T-helper 1 cell (primary cell): ENCODE measurements around the gene MOB2.
"Not testable (repeated sequence)": the region's sequence is repeated elsewhere in the genome, so short reads cannot be mapped to it uniquely, and the experiment has no call there.

ENCODE experiments used
- DNase-seq, 5 donors: peaks; one replicate each; pipeline ENCODE4 v3.0.0-alpha.2; 2012 to 2020

MOB2 gene

DNA sequence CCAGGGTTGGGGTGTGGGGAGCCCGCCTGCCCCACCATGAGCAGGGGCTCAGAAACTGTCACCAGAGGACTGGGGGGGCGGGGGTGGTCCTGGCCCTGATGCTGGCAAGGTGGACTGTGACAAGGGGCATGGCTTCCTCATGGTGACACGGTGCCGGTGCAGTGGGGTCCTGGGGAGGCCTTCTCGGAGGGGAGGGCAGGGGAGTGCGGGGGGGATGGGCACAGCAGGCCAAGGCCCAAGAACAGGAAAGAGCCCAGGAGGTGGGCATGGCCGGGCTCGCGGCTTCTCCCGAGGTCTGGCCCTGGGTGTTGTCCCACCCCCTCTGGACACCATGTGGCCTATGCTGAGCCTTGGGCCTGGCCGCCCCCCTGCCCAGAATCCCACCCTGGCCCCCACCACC is 47.2 kb downstream of the MOB2 start:
- DNase-seq, result no peak

DNA sequence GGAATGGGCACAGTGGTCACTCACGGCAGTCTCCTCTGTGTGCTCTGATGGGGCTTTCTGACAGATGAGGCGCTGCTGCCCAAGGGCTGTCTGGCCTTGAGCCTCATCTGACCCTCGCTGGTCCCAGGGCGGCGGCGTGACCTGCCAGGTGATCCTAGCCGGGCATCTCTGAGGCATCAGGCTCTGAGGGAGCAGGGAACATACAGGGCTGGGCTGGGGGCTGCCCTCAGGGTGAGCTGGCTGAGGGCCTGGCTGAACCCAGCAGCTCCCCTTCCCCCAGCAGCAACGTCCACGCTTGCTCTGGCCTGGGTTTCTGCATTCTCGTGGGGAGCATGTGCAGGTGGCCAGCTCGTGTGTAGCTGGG is 47.6 kb downstream of the MOB2 start:
- no peak for DNase-seq

DNA sequence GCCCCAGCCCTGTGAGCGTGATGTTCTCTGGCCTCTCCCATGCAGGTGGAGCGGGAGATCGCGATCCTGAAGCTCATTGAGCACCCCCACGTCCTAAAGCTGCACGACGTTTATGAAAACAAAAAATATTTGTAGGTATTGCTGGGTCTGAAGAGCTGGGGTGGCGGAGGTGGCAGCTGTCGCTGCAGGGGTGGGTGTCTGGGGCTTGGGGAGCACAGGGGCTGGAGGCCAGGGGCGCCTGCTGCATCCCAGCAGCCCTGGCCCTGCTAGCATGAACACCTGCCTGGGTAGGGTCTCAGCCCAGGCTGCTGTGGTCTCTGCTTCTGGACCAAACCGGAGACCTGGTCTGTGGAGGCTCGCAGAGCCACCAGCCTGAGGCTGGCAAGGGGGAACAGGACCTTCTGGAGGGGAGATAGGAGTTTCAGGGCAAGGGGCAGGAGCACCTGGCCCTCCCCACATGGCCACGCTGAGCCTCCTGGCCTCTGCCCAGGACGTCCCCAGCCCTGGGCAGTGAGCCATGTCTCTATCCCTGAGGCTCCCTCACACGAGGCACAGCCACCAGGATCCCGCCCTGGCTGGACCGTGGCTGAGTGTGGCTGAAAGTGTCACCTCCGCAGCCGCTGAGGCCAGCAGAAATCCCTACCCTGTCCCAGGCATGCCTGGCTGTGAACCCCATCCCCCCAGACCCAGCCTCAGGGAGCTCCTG is 48.2 kb downstream of the MOB2 start:
- no peak for DNase-seq

DNA sequence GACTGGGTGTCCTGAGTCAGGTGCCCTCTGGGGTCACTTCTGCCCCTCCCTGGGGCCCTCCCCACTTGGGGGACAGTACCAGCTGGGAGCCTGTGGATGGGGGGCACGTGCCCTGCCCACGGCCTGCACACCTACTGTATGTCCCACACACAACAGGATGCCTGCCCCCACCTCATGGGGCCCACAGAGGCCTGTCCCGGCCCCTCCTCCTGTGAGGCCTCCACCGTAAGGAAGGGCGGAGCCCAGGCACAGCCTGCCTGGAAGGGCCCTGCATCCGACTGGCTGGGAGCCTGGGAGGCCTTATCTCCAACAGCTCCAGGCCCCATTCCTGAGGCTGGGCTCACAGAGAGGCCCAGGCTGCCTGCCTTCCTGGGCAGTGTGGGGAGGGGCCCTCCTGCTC is 49.1 kb downstream of the MOB2 start:
- no peak for DNase-seq

DNA sequence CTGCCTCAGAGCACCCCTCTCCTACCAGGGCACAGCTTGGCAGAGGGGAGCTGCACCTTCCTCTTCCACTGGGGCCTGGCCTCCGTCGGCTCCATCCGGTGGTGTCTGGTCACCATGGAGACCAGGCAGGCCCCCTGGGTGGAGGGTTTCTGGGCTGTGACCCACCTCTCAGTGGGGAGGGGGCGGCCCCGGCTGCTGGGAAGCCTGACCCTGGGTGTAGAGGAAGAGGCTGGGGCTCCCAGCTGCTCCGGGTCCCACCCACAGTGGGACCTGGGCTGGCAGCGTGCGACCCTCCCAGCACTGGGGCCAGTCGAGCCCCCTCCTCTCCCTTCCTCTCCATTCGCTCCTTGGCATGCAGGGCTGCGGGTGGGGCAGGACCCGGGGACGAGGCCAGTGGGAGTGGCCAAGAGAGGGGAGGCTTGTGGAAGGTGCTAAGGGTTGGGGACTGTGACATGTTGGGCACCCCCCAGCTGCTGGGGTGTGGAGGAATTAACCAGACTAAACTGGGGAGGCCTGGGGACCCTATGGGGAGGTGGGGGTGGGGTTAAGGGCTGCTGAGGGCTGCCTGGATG is 50.0 kb downstream of the MOB2 start:
- no peak for DNase-seq

DNA sequence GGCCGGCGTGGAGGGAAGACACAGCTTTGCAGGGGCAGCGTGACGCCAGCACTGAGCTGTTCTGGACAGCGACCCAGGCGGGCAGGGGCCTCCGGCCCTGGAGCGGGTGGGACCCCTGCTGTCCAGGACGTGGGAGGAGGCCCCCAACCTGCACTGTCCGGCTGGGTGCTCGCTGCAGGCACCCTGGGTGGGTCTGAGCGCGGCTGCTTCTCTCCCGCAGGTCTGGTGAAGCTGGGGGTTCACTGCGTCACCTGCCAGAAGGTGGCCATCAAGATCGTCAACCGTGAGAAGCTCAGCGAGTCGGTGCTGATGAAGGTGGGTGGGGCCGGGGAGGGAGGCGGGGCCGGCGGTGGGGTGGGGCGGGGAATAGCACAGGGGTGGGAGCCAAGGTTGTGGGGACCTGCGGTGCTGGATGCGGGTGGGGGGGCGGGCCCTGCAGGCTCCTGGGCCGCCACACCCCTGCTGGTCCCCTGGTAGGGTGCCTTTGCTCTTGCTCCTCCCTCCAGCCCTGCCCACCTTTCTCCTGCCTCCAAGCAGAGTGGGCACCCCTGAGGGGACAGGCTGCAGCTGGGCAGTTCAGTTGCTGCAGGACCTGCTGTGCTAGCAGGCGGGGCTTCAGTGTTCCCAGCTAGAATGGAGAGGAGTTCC is 50.6 kb downstream of the MOB2 start:
- DNase-seq, result no peak

DNA sequence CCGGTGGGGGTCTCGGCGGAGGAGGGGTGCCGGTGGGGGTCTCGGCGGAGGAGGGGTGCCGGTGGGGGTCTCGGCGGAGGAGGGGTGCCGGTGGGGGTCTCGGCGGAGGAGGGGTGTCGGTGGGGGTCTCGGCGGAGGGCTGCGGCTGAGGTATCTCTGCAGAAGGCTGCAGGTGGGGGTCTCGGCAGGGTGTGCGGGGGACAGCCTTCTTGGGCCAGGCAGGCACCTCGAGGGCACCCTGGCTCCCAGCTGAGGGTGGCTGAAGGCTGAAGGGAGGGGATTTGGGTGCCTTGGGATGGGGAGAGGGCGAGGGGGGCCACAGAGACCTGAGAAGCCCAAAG is 51.1 kb downstream of the MOB2 start:
- DNase-seq, result not testable (repeated sequence)

DNA sequence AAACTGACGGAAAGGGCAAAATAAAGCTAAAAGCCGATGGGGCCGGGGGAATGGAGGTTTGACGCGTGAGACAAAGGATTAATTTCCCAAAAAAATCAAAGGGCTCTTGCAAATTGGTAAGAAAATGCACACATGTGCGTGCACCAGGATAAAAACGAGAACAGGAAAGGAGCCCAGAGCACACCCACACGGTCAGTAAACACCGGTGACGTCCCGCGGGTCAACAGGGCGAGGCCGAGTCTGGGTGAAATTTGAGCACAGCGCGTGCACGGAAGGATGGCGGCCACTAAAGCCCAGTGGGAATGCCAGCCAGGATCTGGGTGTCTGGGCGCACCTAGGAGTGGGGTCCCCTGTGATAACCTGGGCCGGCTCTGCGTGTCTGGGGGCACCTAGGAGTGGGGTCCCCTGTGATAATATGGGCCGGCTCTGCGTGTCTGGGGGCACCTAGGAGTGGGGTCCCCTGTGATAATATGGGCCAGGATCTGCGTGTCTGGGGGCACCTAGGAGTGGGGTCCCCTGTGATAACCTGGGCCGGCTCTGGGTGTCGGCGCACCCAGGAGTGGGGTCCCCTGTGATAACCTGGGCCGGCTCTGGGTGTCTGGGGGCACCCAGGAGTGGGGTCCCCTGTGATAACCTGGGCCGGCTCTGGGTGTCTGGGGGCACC is 52.5 kb downstream of the MOB2 start:
- DNase-seq, result no peak

DNA sequence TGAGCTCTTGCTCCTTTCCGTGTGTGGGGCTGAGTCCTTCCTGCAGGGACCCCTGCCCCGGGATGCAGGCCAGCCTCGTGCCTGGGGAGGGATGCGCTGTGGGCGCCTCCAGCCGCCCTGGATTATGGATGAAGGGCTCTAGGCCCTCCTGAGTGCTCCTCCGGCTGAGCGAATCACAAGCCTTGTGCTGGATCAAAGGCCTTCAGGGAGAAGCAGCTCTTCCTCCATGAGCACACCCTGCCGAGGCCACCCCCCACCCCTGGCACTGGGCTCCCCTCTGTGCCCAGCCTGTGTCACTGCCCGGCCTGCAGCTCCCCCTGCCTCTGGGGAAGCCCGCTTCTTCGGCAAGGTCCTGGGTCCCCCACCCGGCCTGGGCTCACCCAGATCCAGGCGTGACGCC is 53.0 kb downstream of the MOB2 start:
- no peak for DNase-seq

DNA sequence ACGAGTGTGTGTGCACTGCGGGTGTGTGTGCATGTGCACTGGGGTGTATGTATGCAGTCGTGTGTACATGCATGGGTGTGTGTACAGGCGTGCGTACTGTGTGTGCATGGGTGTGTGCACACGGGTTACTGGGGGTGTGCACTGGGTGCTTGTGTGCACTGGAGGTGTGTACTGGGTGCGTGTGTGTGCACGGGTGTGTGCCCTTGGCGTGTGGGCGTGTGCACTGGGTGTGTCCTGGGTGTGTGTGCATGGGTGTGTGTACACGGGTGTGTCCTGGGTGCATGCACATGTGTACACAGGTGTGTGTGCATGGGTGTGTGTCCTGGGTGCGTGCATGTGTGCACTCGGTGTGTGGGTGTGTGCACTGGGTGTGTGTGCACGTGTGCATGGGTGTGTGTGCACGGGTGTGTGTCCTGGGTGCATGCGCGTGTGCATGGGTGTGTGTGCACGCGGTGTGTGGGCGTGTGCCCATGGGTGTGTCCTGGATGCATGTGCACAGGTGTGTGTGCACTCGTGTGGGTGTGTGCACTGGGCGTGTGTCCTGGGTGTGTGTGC is 57.7 kb downstream of the MOB2 start:
- no peak for DNase-seq

DNA sequence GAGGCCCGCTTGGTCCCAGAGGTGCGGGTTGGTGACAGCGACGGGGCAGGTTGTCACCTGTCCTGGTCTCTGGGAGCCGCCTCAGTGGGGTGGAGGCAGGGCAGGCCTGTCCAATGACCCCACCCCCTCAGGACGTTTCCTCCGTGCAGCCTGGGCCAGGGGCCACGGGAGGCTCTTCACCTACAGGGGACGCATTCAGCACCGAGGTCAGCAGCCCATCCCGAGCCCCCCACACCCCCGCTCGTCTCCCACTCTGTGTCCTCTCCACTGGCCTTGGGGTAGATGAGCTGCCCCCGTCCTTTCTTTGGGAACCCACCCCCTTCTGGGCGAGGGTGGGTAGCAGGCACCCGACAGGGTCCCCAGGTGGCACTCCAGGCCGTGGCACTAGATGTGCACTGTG is 61.1 kb downstream of the MOB2 start:
- no peak for DNase-seq

DNA sequence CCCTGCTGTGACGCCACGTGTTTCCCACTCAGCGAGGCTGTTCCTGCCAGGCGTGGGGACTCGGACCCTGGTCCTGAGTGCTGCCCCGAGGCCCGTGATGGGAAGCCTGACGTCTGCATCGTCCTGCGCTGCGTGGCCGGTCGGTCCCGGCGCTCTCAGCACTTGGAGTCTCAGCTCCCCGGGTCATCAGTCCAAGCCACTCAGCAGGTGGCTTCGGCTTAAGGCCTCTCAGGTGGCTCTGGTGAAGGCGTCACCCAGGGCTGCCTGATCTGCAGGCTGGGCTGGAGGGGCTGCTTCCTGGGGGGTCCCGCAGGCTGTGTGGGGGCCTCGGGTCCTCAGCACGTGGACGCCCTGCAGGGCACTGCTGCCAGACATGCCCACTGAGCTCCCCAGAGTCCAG is 61.6 kb downstream of the MOB2 start:
- DNase-seq, result no peak

DNA sequence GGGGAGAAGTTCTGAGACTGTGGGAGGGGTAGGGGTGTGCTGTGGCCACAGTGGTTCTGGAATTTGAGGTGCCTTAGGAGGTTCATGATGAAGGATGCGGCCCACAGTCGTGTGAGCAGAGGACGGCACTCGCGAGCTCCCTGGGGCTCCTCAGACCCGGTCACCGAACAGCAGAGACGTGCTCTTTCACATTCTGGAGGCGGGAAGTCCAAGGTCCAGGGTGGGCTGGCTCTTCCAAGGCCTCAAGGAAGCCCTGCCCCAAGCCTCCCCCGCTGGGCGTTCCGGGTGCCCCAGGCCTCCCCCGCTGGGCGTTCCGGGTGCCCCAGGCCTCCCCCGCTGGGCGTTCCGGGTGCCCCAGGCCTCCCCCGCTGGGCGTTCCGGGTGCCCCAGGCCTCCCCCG is 63.2 kb downstream of the MOB2 start:
- not testable (repeated sequence) for DNase-seq

DNA sequence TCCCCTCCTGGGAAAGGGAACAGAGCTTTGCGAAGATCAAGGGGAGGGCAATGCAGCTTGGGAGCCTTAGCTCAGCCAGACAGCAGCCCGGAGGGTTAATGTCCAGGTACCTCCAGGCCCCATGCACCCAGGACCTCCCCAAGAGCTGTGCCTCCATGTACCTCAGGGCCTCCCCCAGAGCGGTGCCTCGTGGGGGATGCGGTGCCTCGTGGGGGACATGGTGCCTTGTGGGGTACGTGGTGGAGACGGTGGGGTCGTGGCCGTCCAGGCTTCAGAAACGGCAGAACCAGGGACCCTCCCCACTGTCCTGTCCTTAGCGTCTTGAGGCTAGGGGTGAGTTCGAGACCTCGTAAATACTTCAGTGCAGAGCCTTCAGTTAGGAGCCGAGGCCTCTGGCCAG is 63.6 kb downstream of the MOB2 start:
- no peak for DNase-seq

DNA sequence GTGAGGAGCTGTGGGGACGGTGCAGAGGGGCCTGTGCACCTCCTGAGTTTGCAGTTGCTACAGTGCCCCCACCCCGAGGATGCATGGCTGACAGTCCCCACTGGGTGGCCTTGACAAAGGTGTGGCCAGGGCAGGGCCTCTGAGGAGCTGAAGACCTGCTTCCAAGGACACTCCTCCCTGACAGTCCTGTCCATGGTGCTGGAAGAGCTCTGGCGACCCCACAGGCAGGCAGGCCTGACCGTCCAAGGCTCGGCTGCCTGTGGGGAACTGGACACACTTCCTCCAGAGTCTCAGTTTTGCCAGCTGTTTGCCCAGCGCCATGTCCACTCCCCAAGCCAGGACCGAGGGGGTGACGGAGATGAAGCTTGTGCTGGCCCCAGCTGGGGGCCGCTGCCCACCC is 64.1 kb downstream of the MOB2 start:
- no peak for DNase-seq

DNA sequence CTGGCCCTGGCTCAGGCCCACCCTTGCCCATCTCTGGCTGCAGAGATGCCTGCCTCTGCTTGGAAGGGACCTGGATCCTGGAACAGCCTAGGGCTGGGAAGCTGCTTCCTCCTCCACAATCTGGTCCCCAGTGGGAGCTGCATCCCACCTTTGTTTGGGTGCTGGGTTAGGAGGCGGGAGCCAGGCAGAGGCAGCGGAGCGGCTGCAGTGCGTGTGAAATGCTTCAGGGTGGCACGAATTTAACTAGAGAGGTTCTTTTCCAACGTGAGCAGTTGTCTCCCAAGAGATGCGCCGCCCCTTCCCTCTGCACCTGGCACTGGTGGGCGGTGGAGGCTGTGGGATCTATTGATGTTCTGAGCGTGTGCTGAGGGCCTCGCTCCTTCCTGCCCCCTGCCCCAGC is 65.3 kb downstream of the MOB2 start:
- no peak for DNase-seq

DNA sequence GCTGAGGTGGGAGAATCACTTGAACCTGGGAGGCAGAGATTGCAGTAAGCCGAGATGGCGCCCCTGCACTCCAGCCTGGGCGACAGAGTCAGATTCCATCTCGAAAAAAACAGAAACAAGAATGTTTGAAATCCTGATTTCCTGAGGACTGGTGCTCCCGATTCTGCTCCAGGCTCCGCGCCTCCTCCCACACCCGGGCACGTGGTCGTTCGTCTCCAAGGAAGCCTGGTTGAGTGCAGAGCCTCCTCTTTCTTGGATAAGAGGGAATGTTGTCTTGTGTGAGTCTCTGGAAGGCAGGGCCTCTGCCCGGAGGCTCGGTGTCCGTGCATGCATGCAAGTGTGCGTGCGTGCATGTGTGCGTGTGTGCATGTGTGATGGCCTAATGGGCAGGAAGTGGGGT is 66.8 kb downstream of the MOB2 start:
- DNase-seq, result no peak
